ENCODE results near the gene HCK.

HCK gene

GRCh38 chr20:32132911-32133549 lies 81.0 kb downstream of the HCK start:
- ChIA-PET POLR2A (ENCODE audit: low non-redundant PET) (interaction anchor here (0.7 kb wide), 1 partner anchor 59 kb away, joined by 4 read pairs; no protein-coding TSS in a partner anchor), CTCF (interaction anchor here (0.6 to 0.7 kb wide), 2 partner anchors 41 to 1079 kb away, joined by 3 to 6 read pairs; no protein-coding TSS in a partner anchor)
- no peak for TF ChIP-seq CTCF (conservative IDR thresholded peaks at IDR 0.05; ENCODE audit: low read depth)
- no peak for DNase-seq (ENCODE audit: low spot score)
- H3K27ac ChIP-seq, result no peak overlapping the region

- no peak for TF ChIP-seq CTCF (conservative IDR thresholded peaks at IDR 0.05; ENCODE audit: low read depth)
- no peak overlapping the region for H3K27ac ChIP-seq
- DNase-seq (ENCODE audit: low spot score), result no peak
- POLR2A ChIA-PET (ENCODE audit: low non-redundant PET), result interaction anchor here (0.8 kb wide), 1 partner anchor 1514 kb away, joined by 5 read pairs; no protein-coding TSS in a partner anchor
- CTCF ChIA-PET, result interaction anchor here (0.6 to 0.7 kb wide), 2 partner anchors 10 to 42 kb away, joined by 3 to 4 read pairs; no protein-coding TSS in a partner anchor
Observed at GRCh38 chr20:32134026-32134425, 82.0 kb downstream of the HCK start.

GRCh38 chr20:32135983-32136515 lies 84.0 kb downstream of the HCK start:
- ChIA-PET POLR2A (ENCODE audit: low non-redundant PET) (no interaction called here), CTCF (interaction anchor here (0.7 kb wide), 1 partner anchor 18 kb away, joined by 3 read pairs; no protein-coding TSS in a partner anchor)
- no peak for DNase-seq (ENCODE audit: low spot score)
- no peak for TF ChIP-seq CTCF (conservative IDR thresholded peaks at IDR 0.05; ENCODE audit: low read depth)
- no peak overlapping the region for H3K27ac ChIP-seq

GRCh38 chr20:32138921-32139320 lies 86.9 kb downstream of the HCK start:
- no peak for DNase-seq (ENCODE audit: low spot score)
- ChIA-PET POLR2A (ENCODE audit: low non-redundant PET) (no interaction called here), CTCF (interaction anchor here (0.8 kb wide), 1 partner anchor 10 kb away, joined by 3 read pairs; no protein-coding TSS in a partner anchor)
- no peak overlapping the region for H3K27ac ChIP-seq
- no peak for TF ChIP-seq CTCF (conservative IDR thresholded peaks at IDR 0.05; ENCODE audit: low read depth)

GRCh38 chr20:32139947-32140346 lies 87.9 kb downstream of the HCK start:
- no peak overlapping the region for H3K27ac ChIP-seq
- CTCF ChIA-PET, result no interaction called here
- DNase-seq (ENCODE audit: low spot score), result no peak
- POLR2A ChIA-PET (ENCODE audit: low non-redundant PET), result no interaction called here
- no peak for TF ChIP-seq CTCF (conservative IDR thresholded peaks at IDR 0.05; ENCODE audit: low read depth)

- CTCF ChIA-PET, result no interaction called here
- no peak overlapping the region for H3K27ac ChIP-seq
- TF ChIP-seq CTCF (conservative IDR thresholded peaks at IDR 0.05; ENCODE audit: low read depth), result no peak
- POLR2A ChIA-PET (ENCODE audit: low non-redundant PET), result no interaction called here
- DNase-seq (ENCODE audit: low spot score), result no peak
Observed at GRCh38 chr20:32140603-32141002, 88.6 kb downstream of the HCK start.

Data from RWPE1 (cell line).